GM12892 (cell line): ENCODE measurements around the gene CTNNA3.

Experiments
- POLR2A ChIP-seq: IDR thresholded peaks from 2 replicates; pipeline ENCODE4 v1.6.1; 2011; ENCODE audit warnings: low read depth, low read length, control low read depth
- POLR2AphosphoS5 ChIP-seq: IDR thresholded peaks from 2 replicates; pipeline ENCODE4 v1.6.1; 2011; ENCODE audit warnings: low read depth, low read length, control low read depth

DNA sequence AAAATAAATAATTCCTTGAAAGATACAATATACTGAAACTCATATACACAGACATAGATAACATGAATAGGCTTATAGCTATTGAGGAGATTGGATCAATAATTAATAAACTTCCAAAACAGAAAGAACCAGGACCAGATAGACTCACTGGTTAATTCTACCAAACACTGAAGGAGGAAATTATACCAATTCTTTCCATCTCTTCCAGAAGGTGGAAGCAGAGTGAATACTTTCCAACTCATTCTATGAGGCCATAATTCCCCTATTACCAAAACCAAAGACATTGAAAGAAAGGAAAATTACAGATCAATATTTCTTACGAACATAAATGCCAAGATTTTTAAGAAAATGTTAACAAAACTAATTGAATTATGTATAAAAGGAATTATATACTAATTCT is 1394.9 kb downstream of the CTNNA3 start:
- TF ChIP-seq POLR2AphosphoS5 (no peak), POLR2A (no peak)
